Body of pancreas (tissue), 4 donors: ENCODE data around the gene CYTH1. TPM values are rescaled to one million over a fixed set of nuclear protein-coding genes. Genes with fewer than 3 reads are reported as not detected.

Experiments used
- ATAC-seq: fragments of 150-250 bp; one replicate; pipeline ENCODE4 v1.9.1; 2016
- DNase-seq, 4 donors: peaks; one replicate each; pipeline ENCODE4 v3.0.0-alpha.2; 2019
- H3K27ac ChIP-seq, 4 donors: fragments of 200-600 bp; sonication (generic); 1 replicate in 3 of 4; 2 replicates in 1 of 4; pipeline versions ENCODE4 v1.5.1 to v1.6.1; 2016 to 2019; ENCODE audit warnings: mild to moderate bottlenecking in 1 of 4, mixed read lengths in 1 of 4, moderate library complexity in 1 of 4
- H3K27me3 ChIP-seq, 2 donors: fragments of 200-600 bp; sonication (generic); one replicate each; pipeline ENCODE4 v1.6.0; 2016; ENCODE audit warnings: mild to moderate bottlenecking in 1 of 2
- H3K36me3 ChIP-seq, 2 donors: fragments of 200-600 bp; sonication (generic); replicated peaks in 1 of 2; 2 replicates each; pipeline ENCODE4 v1.5.1; 2016; ENCODE audit warnings: low read depth in 2 of 2; ENCODE audit not compliant: insufficient read depth in 1 of 2
- H3K4me1 ChIP-seq: fragments of 200-600 bp; sonication (generic); one replicate; pipeline ENCODE4 v1.6.0; 2016
- H3K4me3 ChIP-seq, 2 donors: fragments of 200-600 bp; sonication (generic); 1 replicate in 1 of 2; 2 replicates in 1 of 2; pipeline ENCODE4 v1.5.1; 2016 to 2019
- H3K9me3 ChIP-seq, 3 donors: fragments of 200-600 bp; sonication (generic); 1 replicate in 2 of 3; 2 replicates in 1 of 3; pipeline ENCODE4 v1.5.1; 2016
- POLR2A ChIP-seq, 3 donors: fragments of 450-650 bp; IDR thresholded peaks; one replicate each; pipeline ENCODE4 v1.6.1; 2016; ENCODE audit warnings: antibody characterized with exemption in 3 of 3, mild to moderate bottlenecking in 2 of 3
- WGBS, 2 donors: methylation state at CpG; one replicate each; pipeline ENCODE4 v1.1.5; 2017; 5-methylcytosine and 5-hydroxymethylcytosine counted together
- intact Hi-C: fragments of 100-400 bp; cut with DNase I; formaldehyde crosslinking; loops from one replicate; pipeline ENCODE4 v1.15.1; 2023
- total RNA-seq, 2 donors: library from RNA; depleted of rRNA; stranded (reverse); fragments of >200 nt; gene quantifications; one replicate each; pipeline ENCODE4 v1.1.0, GENCODE V29; 2016
- TF ChIP-seq, protein P1 (sequence below), 7 experiments: fragments of 450-650 bp in 4 of 7; fragments of 200-600 bp in 3 of 7; sonication (generic) in 3 of 7; IDR thresholded peaks; one replicate each; pipeline ENCODE4 v1.5.1; 2016 to 2019; ENCODE audit warnings: antibody characterized with exemption in 7 of 7

CYTH1 gene
- total RNA-seq, 2 donors from 2014 or later, result 32.2 to 60.6 TPM

DNA sequence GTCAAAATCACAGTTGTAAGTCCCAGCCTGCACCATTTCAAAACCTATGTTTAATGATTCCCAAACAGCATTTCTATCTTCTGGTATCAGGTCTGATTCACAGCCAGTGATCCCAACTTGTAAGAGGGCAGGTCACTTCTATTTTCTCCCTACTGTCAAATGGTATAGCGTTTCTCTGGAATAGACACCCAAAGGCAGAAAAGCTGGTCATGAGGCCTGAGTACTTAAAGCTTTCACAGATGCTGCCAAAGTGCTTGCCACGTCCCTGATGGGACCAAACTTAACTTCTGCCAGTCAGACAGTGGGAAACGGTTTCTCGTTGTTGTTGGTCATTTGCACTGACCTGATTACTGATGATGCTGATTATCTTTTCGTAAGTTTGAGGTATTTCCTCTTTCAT is 43.4 kb downstream of the CYTH1 start:
- Histone ChIP-seq H3K27me3 (no peaks in the 10 kb centered on the region), H3K36me3 (no peaks in the 10 kb centered on the region), H3K4me3 (no peak overlapping the region), H3K4me1 (peaks cover 28% of the 10 kb centered on the region), H3K27ac (no peak overlapping the region), H3K9me3 (no peaks in the 10 kb centered on the region)
- ATAC-seq (no peak), DNase-seq (no peak)
- TF ChIP-seq, protein P1, sequence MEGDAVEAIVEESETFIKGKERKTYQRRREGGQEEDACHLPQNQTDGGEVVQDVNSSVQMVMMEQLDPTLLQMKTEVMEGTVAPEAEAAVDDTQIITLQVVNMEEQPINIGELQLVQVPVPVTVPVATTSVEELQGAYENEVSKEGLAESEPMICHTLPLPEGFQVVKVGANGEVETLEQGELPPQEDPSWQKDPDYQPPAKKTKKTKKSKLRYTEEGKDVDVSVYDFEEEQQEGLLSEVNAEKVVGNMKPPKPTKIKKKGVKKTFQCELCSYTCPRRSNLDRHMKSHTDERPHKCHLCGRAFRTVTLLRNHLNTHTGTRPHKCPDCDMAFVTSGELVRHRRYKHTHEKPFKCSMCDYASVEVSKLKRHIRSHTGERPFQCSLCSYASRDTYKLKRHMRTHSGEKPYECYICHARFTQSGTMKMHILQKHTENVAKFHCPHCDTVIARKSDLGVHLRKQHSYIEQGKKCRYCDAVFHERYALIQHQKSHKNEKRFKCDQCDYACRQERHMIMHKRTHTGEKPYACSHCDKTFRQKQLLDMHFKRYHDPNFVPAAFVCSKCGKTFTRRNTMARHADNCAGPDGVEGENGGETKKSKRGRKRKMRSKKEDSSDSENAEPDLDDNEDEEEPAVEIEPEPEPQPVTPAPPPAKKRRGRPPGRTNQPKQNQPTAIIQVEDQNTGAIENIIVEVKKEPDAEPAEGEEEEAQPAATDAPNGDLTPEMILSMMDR (IDR thresholded peaks at IDR 0.05), result no peak
- TF ChIP-seq POLR2A (IDR thresholded peaks at IDR 0.05), result no peak
- intact Hi-C loops, result no loop called here
- 78 to 80% methylated on average over 5 of the region's 5 CpGs for whole genome bisulfite sequencing, 2 donors

GRCh38 chr17:78738278-78738677 is 43.8 kb downstream of the CYTH1 start:
- H3K4me1 ChIP-seq, result peaks cover 32% of the 10 kb centered on the region

GRCh38 chr17:78737332-78737731 is 44.7 kb downstream of the CYTH1 start:
- intact Hi-C loops, result no loop called here
- no peaks in the 10 kb centered on the region for H3K36me3 ChIP-seq
- TF ChIP-seq, protein P1 (IDR thresholded peaks at IDR 0.05), result no peak
- TF ChIP-seq POLR2A (IDR thresholded peaks at IDR 0.05), result no peak
- H3K27me3 ChIP-seq, result no peaks in the 10 kb centered on the region
- H3K4me1 ChIP-seq, result peaks cover 34% of the 10 kb centered on the region
- ATAC-seq (peak; percentile 59), DNase-seq (no peak)
- H3K9me3 ChIP-seq, result no peaks in the 10 kb centered on the region
- WGBS, 2 donors, result 25 to 33% methylated on average over 2 of the region's 2 CpGs
- peak overlapping the region in 3 of 4 donors; percentile 76 to 94 (median 86) for H3K27ac ChIP-seq
- H3K4me3 ChIP-seq, result no peak overlapping the region

More at GRCh38 chr17:78738278-78738677, 43.8 kb downstream of the CYTH1 start:
- WGBS, 2 donors, result 75 to 84% methylated on average over 3 to 6 of the region's 6 CpGs
- DNase-seq, result no peak
- TF ChIP-seq POLR2A (IDR thresholded peaks at IDR 0.05), result no peak
- TF ChIP-seq, protein P1 (IDR thresholded peaks at IDR 0.05), result no peak
- H3K4me3 ChIP-seq, result no peak overlapping the region
- H3K36me3 ChIP-seq, result no peaks in the 10 kb centered on the region
- no peak for ATAC-seq
- H3K27ac ChIP-seq, result no peak overlapping the region
- intact Hi-C loops, result no loop called here
- no peaks in the 10 kb centered on the region for H3K27me3 ChIP-seq
- no peaks in the 10 kb centered on the region for H3K9me3 ChIP-seq

DNA sequence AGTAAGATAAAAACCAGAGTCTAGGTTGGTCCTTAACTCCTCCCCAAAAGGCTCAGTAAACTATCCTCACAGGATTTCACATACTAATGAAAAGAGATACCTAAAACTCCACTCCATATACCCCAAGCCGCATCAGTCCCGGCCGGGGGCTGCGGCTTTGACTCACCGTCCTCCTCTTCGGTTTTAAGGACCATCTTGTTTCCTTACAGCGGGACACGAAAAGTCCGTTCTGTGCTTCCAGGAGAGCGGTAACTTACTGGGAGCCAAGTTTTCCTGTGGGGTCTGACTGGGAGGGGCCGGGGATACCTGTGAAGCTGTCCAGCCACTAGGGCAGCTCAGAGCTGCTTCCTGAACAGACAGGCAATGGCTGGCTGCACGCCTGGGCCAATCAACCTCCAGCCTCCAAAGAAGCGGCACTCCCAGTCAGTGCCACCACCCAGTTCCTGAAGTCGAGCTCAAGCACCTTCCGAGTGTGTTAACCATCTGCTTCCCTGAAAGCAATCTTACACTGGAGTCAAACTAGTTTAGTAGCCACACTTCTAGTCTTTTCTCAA is 45.5 kb downstream of the CYTH1 start:
- Histone ChIP-seq H3K36me3 (no peaks in the 10 kb centered on the region), H3K9me3 (no peaks in the 10 kb centered on the region), H3K27ac (peak overlapping the region; percentile 76 to 94 (median 82)), H3K4me3 (peak overlapping the region; percentile 42 to 69), H3K4me1 (peaks cover 34% of the 10 kb centered on the region), H3K27me3 (no peaks in the 10 kb centered on the region)
- intact Hi-C loops, result no loop called here
- peak; percentile 66 to 81 (median 79) for TF ChIP-seq POLR2A (IDR thresholded peaks at IDR 0.05)
- TF ChIP-seq, protein P1 (IDR thresholded peaks at IDR 0.05), result peak in 4 of 7 experiments; percentile 41 to 51 (median 50)
- ATAC-seq (peak; percentile 95), DNase-seq (peak; percentile 90 to 96 (median 94))
- WGBS, 2 donors, result 15 to 26% methylated on average over 15 of the region's 15 CpGs
